Measurements from ENCODE around the gene SLC35C1. TPM values are rescaled to one million over a fixed set of nuclear protein-coding genes. Genes with fewer than 3 reads are reported as not detected.
"Not testable (repeated sequence)": the region's sequence is repeated elsewhere in the genome, so short reads cannot be mapped to it uniquely, and the experiment has no call there.

SLC35C1 gene
- total and polyA plus RNA-seq, 5 donors from 2014 or later: 8.1 to 18.4 (median 12.4) TPM

GRCh38 chr11:45816614-45817013, 11.7 kb downstream of the SLC35C1 start:
- no peak for ATAC-seq (ENCODE audit: low read depth in 2 of 2)
- Histone ChIP-seq H3K9me3 (ENCODE audit: control insufficient read depth in 2 of 2, low read length in 2 of 2) (no peaks in the 10 kb centered on the region), H3K4me1 (ENCODE audit: control insufficient read depth, insufficient read depth, low read length, poor library complexity, severe bottlenecking) (no peaks in the 10 kb centered on the region), H3K36me3 (ENCODE audit: control insufficient read depth, insufficient read depth, low read length) (peaks cover 4% of the 10 kb centered on the region), H3K27me3 (ENCODE audit: control insufficient read depth, insufficient read depth, low read length) (no peaks in the 10 kb centered on the region), H3K4me3 (ENCODE audit: low read depth, low read length) (no peak overlapping the region), H3K27ac (ENCODE audit: insufficient read depth, low read length, poor library complexity, severe bottlenecking) (no peak overlapping the region)
- H3K36me3 Mint-ChIP-seq: no peaks in the 10 kb centered on the region
- DNase-seq: no peak
- H3K4me3 Mint-ChIP-seq: no peak overlapping the region
- no peak overlapping the region for H3K27ac Mint-ChIP-seq
- H3K4me1 Mint-ChIP-seq: peaks cover 0 to 5% (median 0%) of the 10 kb centered on the region in 4 donors
- no peaks in the 10 kb centered on the region for H3K27me3 Mint-ChIP-seq
- no peaks in the 10 kb centered on the region for H3K9me3 Mint-ChIP-seq

GRCh38 chr11:45817191-45817590, 12.2 kb downstream of the SLC35C1 start:
- Mint-ChIP-seq H3K9me3 (no peaks in the 10 kb centered on the region), H3K27me3 (no peaks in the 10 kb centered on the region), H3K27ac (no peak overlapping the region), H3K4me3 (no peak overlapping the region), H3K36me3 (no peaks in the 10 kb centered on the region), H3K4me1 (peaks cover 0 to 5% (median 0%) of the 10 kb centered on the region in 4 donors)
- Histone ChIP-seq H3K36me3 (ENCODE audit: control insufficient read depth, insufficient read depth, low read length) (no peaks in the 10 kb centered on the region), H3K9me3 (ENCODE audit: control insufficient read depth in 2 of 2, low read length in 2 of 2) (no peaks in the 10 kb centered on the region), H3K4me1 (ENCODE audit: control insufficient read depth, insufficient read depth, low read length, poor library complexity, severe bottlenecking) (no peaks in the 10 kb centered on the region), H3K27ac (ENCODE audit: insufficient read depth, low read length, poor library complexity, severe bottlenecking) (no peak overlapping the region), H3K27me3 (ENCODE audit: control insufficient read depth, insufficient read depth, low read length) (no peaks in the 10 kb centered on the region), H3K4me3 (ENCODE audit: low read depth, low read length) (no peak overlapping the region)
- ATAC-seq (ENCODE audit: low read depth in 2 of 2) (no peak), DNase-seq (no peak)

- no peaks in the 10 kb centered on the region for H3K4me1 ChIP-seq (ENCODE audit: control insufficient read depth, insufficient read depth, low read length, poor library complexity, severe bottlenecking)
- H3K9me3 Mint-ChIP-seq: no peaks in the 10 kb centered on the region
- H3K27ac Mint-ChIP-seq: no peak overlapping the region
- H3K4me3 ChIP-seq (ENCODE audit: low read depth, low read length): no peak overlapping the region
- no peaks in the 10 kb centered on the region for H3K36me3 ChIP-seq (ENCODE audit: control insufficient read depth, insufficient read depth, low read length)
- H3K4me1 Mint-ChIP-seq: peaks cover 0 to 5% (median 0%) of the 10 kb centered on the region in 4 donors
- H3K27ac ChIP-seq (ENCODE audit: insufficient read depth, low read length, poor library complexity, severe bottlenecking): no peak overlapping the region
- no peaks in the 10 kb centered on the region for H3K27me3 ChIP-seq (ENCODE audit: control insufficient read depth, insufficient read depth, low read length)
- ATAC-seq (ENCODE audit: low read depth in 2 of 2): no peak
- peaks cover 8% of the 10 kb centered on the region for H3K27me3 Mint-ChIP-seq
- no peaks in the 10 kb centered on the region for H3K9me3 ChIP-seq (ENCODE audit: control insufficient read depth in 2 of 2, low read length in 2 of 2)
- DNase-seq: no peak
- no peak overlapping the region for H3K4me3 Mint-ChIP-seq
- H3K36me3 Mint-ChIP-seq: no peaks in the 10 kb centered on the region
Measured at GRCh38 chr11:45818961-45819605, 14.1 kb downstream of the SLC35C1 start.

GRCh38 chr11:45820211-45820857, 15.4 kb downstream of the SLC35C1 start:
- Histone ChIP-seq H3K27ac (ENCODE audit: insufficient read depth, low read length, poor library complexity, severe bottlenecking) (no peak overlapping the region), H3K9me3 (ENCODE audit: control insufficient read depth in 2 of 2, low read length in 2 of 2) (no peaks in the 10 kb centered on the region), H3K27me3 (ENCODE audit: control insufficient read depth, insufficient read depth, low read length) (no peaks in the 10 kb centered on the region), H3K36me3 (ENCODE audit: control insufficient read depth, insufficient read depth, low read length) (no peaks in the 10 kb centered on the region), H3K4me3 (ENCODE audit: low read depth, low read length) (no peak overlapping the region), H3K4me1 (ENCODE audit: control insufficient read depth, insufficient read depth, low read length, poor library complexity, severe bottlenecking) (no peaks in the 10 kb centered on the region)
- no peak overlapping the region for H3K27ac Mint-ChIP-seq
- no peaks in the 10 kb centered on the region for H3K9me3 Mint-ChIP-seq
- peaks cover 13% of the 10 kb centered on the region for H3K27me3 Mint-ChIP-seq
- ATAC-seq (ENCODE audit: low read depth in 2 of 2): no peak
- H3K4me3 Mint-ChIP-seq: no peak overlapping the region
- H3K36me3 Mint-ChIP-seq: no peaks in the 10 kb centered on the region
- H3K4me1 Mint-ChIP-seq: peaks cover 0 to 5% (median 0%) of the 10 kb centered on the region in 4 donors
- DNase-seq: no peak

- H3K27me3 ChIP-seq (ENCODE audit: control insufficient read depth, insufficient read depth, low read length): peaks cover 10% of the 10 kb centered on the region
- not testable (repeated sequence) for H3K36me3 Mint-ChIP-seq; H3K27ac ChIP-seq (ENCODE audit: insufficient read depth, low read length, poor library complexity, severe bottlenecking); H3K36me3 ChIP-seq (ENCODE audit: control insufficient read depth, insufficient read depth, low read length); DNase-seq; H3K9me3 Mint-ChIP-seq; H3K4me1 Mint-ChIP-seq; ATAC-seq (ENCODE audit: low read depth in 2 of 2); H3K4me1 ChIP-seq (ENCODE audit: control insufficient read depth, insufficient read depth, low read length, poor library complexity, severe bottlenecking); H3K4me3 Mint-ChIP-seq; H3K4me3 ChIP-seq (ENCODE audit: low read depth, low read length); H3K27ac Mint-ChIP-seq; H3K9me3 ChIP-seq (ENCODE audit: control insufficient read depth in 2 of 2, low read length in 2 of 2)
- peaks cover 39% of the 10 kb centered on the region for H3K27me3 Mint-ChIP-seq
Measured at GRCh38 chr11:45826492-45826891, 21.5 kb downstream of the SLC35C1 start.

GRCh38 chr11:45827123-45827522, 22.2 kb downstream of the SLC35C1 start:
- no peak for DNase-seq
- Histone ChIP-seq H3K36me3 (ENCODE audit: control insufficient read depth, insufficient read depth, low read length) (no peaks in the 10 kb centered on the region), H3K27me3 (ENCODE audit: control insufficient read depth, insufficient read depth, low read length) (peaks cover 10% of the 10 kb centered on the region), H3K9me3 (ENCODE audit: control insufficient read depth in 2 of 2, low read length in 2 of 2) (peaks cover 0 to 4% of the 10 kb centered on the region in 2 experiments), H3K27ac (ENCODE audit: insufficient read depth, low read length, poor library complexity, severe bottlenecking) (no peak overlapping the region), H3K4me1 (ENCODE audit: control insufficient read depth, insufficient read depth, low read length, poor library complexity, severe bottlenecking) (no peaks in the 10 kb centered on the region), H3K4me3 (ENCODE audit: low read depth, low read length) (no peak overlapping the region)
- no peak overlapping the region for H3K4me3 Mint-ChIP-seq
- H3K27ac Mint-ChIP-seq: no peak overlapping the region
- peaks cover 0 to 2% (median 0%) of the 10 kb centered on the region in 7 donors for H3K9me3 Mint-ChIP-seq
- no peaks in the 10 kb centered on the region for H3K4me1 Mint-ChIP-seq
- ATAC-seq (ENCODE audit: low read depth in 2 of 2): no peak
- H3K27me3 Mint-ChIP-seq: peaks cover 39% of the 10 kb centered on the region
- H3K36me3 Mint-ChIP-seq: peaks cover 4% of the 10 kb centered on the region

GRCh38 chr11:45828996-45829395, 24.0 kb downstream of the SLC35C1 start:
- no peaks in the 10 kb centered on the region for H3K4me1 ChIP-seq (ENCODE audit: control insufficient read depth, insufficient read depth, low read length, poor library complexity, severe bottlenecking)
- Mint-ChIP-seq H3K27ac (no peak overlapping the region), H3K9me3 (peaks cover 0 to 2% (median 0%) of the 10 kb centered on the region in 7 donors), H3K36me3 (peaks cover 4% of the 10 kb centered on the region), H3K4me1 (peaks cover 0 to 5% (median 2%) of the 10 kb centered on the region in 4 donors), H3K27me3 (peaks cover 31% of the 10 kb centered on the region), H3K4me3 (no peak overlapping the region)
- H3K36me3 ChIP-seq (ENCODE audit: control insufficient read depth, insufficient read depth, low read length): no peaks in the 10 kb centered on the region
- peaks cover 0 to 4% of the 10 kb centered on the region in 2 experiments for H3K9me3 ChIP-seq (ENCODE audit: control insufficient read depth in 2 of 2, low read length in 2 of 2)
- DNase-seq (no peak), ATAC-seq (ENCODE audit: low read depth in 2 of 2) (no peak)
- peaks cover 10% of the 10 kb centered on the region for H3K27me3 ChIP-seq (ENCODE audit: control insufficient read depth, insufficient read depth, low read length)
- no peak overlapping the region for H3K27ac ChIP-seq (ENCODE audit: insufficient read depth, low read length, poor library complexity, severe bottlenecking)
- no peak overlapping the region for H3K4me3 ChIP-seq (ENCODE audit: low read depth, low read length)

- Histone ChIP-seq H3K4me3 (ENCODE audit: low read depth, low read length) (no peak overlapping the region), H3K9me3 (ENCODE audit: control insufficient read depth in 2 of 2, low read length in 2 of 2) (peaks cover 0 to 4% of the 10 kb centered on the region in 2 experiments), H3K27me3 (ENCODE audit: control insufficient read depth, insufficient read depth, low read length) (peaks cover 10% of the 10 kb centered on the region), H3K36me3 (ENCODE audit: control insufficient read depth, insufficient read depth, low read length) (no peaks in the 10 kb centered on the region), H3K4me1 (ENCODE audit: control insufficient read depth, insufficient read depth, low read length, poor library complexity, severe bottlenecking) (peaks cover 6% of the 10 kb centered on the region), H3K27ac (ENCODE audit: insufficient read depth, low read length, poor library complexity, severe bottlenecking) (no peak overlapping the region)
- Mint-ChIP-seq H3K4me3 (no peak overlapping the region), H3K27me3 (peaks cover 27% of the 10 kb centered on the region), H3K36me3 (peaks cover 4% of the 10 kb centered on the region), H3K27ac (no peak overlapping the region), H3K9me3 (peaks cover 0 to 2% (median 0%) of the 10 kb centered on the region in 7 donors), H3K4me1 (peaks cover 4 to 12% (median 9%) of the 10 kb centered on the region in 4 donors)
- DNase-seq: no peak
- ATAC-seq (ENCODE audit: low read depth in 2 of 2): no peak
Measured at GRCh38 chr11:45830596-45830995, 25.6 kb downstream of the SLC35C1 start.
